ENCODE results near the gene CTSW. TPM values are rescaled to one million over a fixed set of nuclear protein-coding genes. Genes with fewer than 3 reads are reported as not detected.

Gene CTSW
- polyA plus RNA-seq, 2 of the 4 experiments (the other 2 are of a cell fraction): not detected

GRCh38 chr11:65899356-65900124 lies 19.9 kb downstream of the CTSW start (continued):
- TF ChIP-seq JUNB (IDR thresholded peaks at IDR 0.05): peak; percentile 35; the same call in 1 of the 2 replicates
- TF ChIP-seq HOXB13 (CRISPR knock-in tag; IDR thresholded peaks at IDR 0.05; ENCODE audit: low read depth): no peak
- peak; percentile 15; the same call in 1 of the 2 replicates for TF ChIP-seq HOXB5 (CRISPR knock-in tag; IDR thresholded peaks at IDR 0.05)
- TF ChIP-seq ELK1 (IDR thresholded peaks at IDR 0.05; ENCODE audit: low read depth, low read length): no peak
- TF ChIP-seq PHF8 (IDR thresholded peaks at IDR 0.05; ENCODE audit: borderline replicate concordance, low read depth): no peak
- no peak for TF ChIP-seq NR3C1 (IDR thresholded peaks at IDR 0.05)
- TF ChIP-seq JUN (IDR thresholded peaks at IDR 0.05): peak; percentile 47 to 67; a peak in 4 of 5 replicates
- TF ChIP-seq E2F6 (IDR thresholded peaks at IDR 0.05; ENCODE audit: borderline replicate concordance, low read depth): peak; percentile 88
- TF ChIP-seq GATA3 (IDR thresholded peaks at IDR 0.05; ENCODE audit: borderline replicate concordance): 0 out of 2 replicates have a peak, but pooled peaks have one; percentile 47
- TF ChIP-seq ZFP36 (IDR thresholded peaks at IDR 0.05; ENCODE audit: borderline replicate concordance, partially characterized antibody): no peak
- TF ChIP-seq NFE2L2 (conservative IDR thresholded peaks at IDR 0.05; ENCODE audit: low read length): peak; percentile 83
- TF ChIP-seq CHD2 (IDR thresholded peaks at IDR 0.05; ENCODE audit: low read length, partially characterized antibody): no peak
- peak; percentile 53; the same call in 1 of the 2 replicates for TF ChIP-seq HOXA7 (CRISPR knock-in tag; IDR thresholded peaks at IDR 0.05)
- peak; percentile 98 for TF ChIP-seq MAX (IDR thresholded peaks at IDR 0.05)
- TF ChIP-seq KDM1A (IDR thresholded peaks at IDR 0.05; ENCODE audit: low read depth): no peak
- peak; percentile 15; the same call in 1 of the 2 replicates for TF ChIP-seq TFCP2L1 (CRISPR knock-in tag; IDR thresholded peaks at IDR 0.05)
- peak; percentile 53 for TF ChIP-seq FOSL2 (IDR thresholded peaks at IDR 0.05)
- peak; percentile 93 for TF ChIP-seq FOSL2 (CRISPR knock-in tag; IDR thresholded peaks at IDR 0.05)
- TF ChIP-seq ATOH8 (CRISPR knock-in tag; IDR thresholded peaks at IDR 0.05; ENCODE audit: low read depth): 0 out of 2 replicates have a peak, but pooled peaks have one; percentile 28
- peak; percentile 55; the same call in 1 of the 2 replicates for TF ChIP-seq TP53 (CRISPR knock-in tag; IDR thresholded peaks at IDR 0.05)
- peak in 1 of 2 experiments; percentile 35; a peak in 1 of 5 replicates for TF ChIP-seq EP300 (IDR thresholded peaks at IDR 0.05)
- no peak for TF ChIP-seq CEBPB (IDR thresholded peaks at IDR 0.05)
- peak; percentile 79 for TF ChIP-seq BHLHE40 (IDR thresholded peaks at IDR 0.05; ENCODE audit: low read depth, low read length)
- no peak for TF ChIP-seq HES2 (IDR thresholded peaks at IDR 0.05)
- TF ChIP-seq PBX3 (IDR thresholded peaks at IDR 0.05): no peak
- peak; percentile 26; the same call in 1 of the 2 replicates for TF ChIP-seq POLR2A (IDR thresholded peaks at IDR 0.05; ENCODE audit: low read length)
